ENCODE measurements around the gene MDH2. TPM values are rescaled to one million over a fixed set of nuclear protein-coding genes. Genes with fewer than 3 reads are reported as not detected.
"Not testable (repeated sequence)": the region's sequence is repeated elsewhere in the genome, so short reads cannot be mapped to it uniquely, and the experiment has no call there.

Gene MDH2
- total RNA-seq, 1 donor from 2014 or later: 202 TPM

- Histone ChIP-seq H3K4me2 (ENCODE audit: low read length) (no peak overlapping the region), H4K20me1 (ENCODE audit: insufficient read depth, low read length) (peaks cover 75% of the 10 kb centered on the region), H2AFZ (ENCODE audit: low read depth, low read length) (no peak overlapping the region), H3K27ac (ENCODE audit: low read depth, low read length) (no peak overlapping the region), H3K9ac (ENCODE audit: low read length) (no peak overlapping the region), H3K4me3 (ENCODE audit: insufficient read depth, low read depth, low read length) (no peak overlapping the region), H3K79me2 (ENCODE audit: insufficient read depth, low read length) (peaks cover 54% of the 10 kb centered on the region), H3K36me3 (ENCODE audit: insufficient read depth, low read length) (peaks cover 47% of the 10 kb centered on the region), H3K4me1 (ENCODE audit: insufficient read depth, low read length) (peaks cover 9% of the 10 kb centered on the region), H3K27me3 (ENCODE audit: insufficient read depth, low read length) (no peaks in the 10 kb centered on the region), H3K9me3 (ENCODE audit: insufficient read depth, low read depth, low read length) (no peaks in the 10 kb centered on the region)
- peaks cover 11% of the 10 kb centered on the region for H3K4me1 Mint-ChIP-seq (ENCODE audit: low read depth, unreplicated experiment)
- no peak for TF ChIP-seq EZH2 (IDR thresholded peaks at IDR 0.05; ENCODE audit: insufficient read depth, low read length)
- no peak for TF ChIP-seq CTCF (IDR thresholded peaks at IDR 0.05; ENCODE audit: insufficient read depth, low read depth, low read length)
- DNase-seq (ENCODE audit: low read depth) (no peak), FAIRE-seq (no peak)
- peak overlapping the region; percentile 40 for H3K4me3 Mint-ChIP-seq (ENCODE audit: unreplicated experiment)
- no peaks in the 10 kb centered on the region for H3K9me3 Mint-ChIP-seq (ENCODE audit: unreplicated experiment)
- no peaks in the 10 kb centered on the region for H3K27me3 Mint-ChIP-seq (ENCODE audit: low read depth, unreplicated experiment)
- no peak overlapping the region for H3K27ac Mint-ChIP-seq (ENCODE audit: unreplicated experiment)
- H3K36me3 Mint-ChIP-seq (ENCODE audit: low read depth, unreplicated experiment): peaks cover 19% of the 10 kb centered on the region
Observed at GRCh38 chr7:76057103-76057812, 9.4 kb downstream of the MDH2 start.

GRCh38 chr7:76057813-76058145 lies 9.9 kb downstream of the MDH2 start:
- H3K36me3 Mint-ChIP-seq (ENCODE audit: low read depth, unreplicated experiment): peaks cover 23% of the 10 kb centered on the region
- no peak for TF ChIP-seq EZH2 (IDR thresholded peaks at IDR 0.05; ENCODE audit: insufficient read depth, low read length)
- TF ChIP-seq CTCF (IDR thresholded peaks at IDR 0.05; ENCODE audit: insufficient read depth, low read depth, low read length): no peak
- no peak for FAIRE-seq
- H3K27ac Mint-ChIP-seq (ENCODE audit: unreplicated experiment): no peak overlapping the region
- peak overlapping the region; percentile 40 for H3K4me3 Mint-ChIP-seq (ENCODE audit: unreplicated experiment)
- no peaks in the 10 kb centered on the region for H3K9me3 Mint-ChIP-seq (ENCODE audit: unreplicated experiment)
- Histone ChIP-seq H3K27me3 (ENCODE audit: insufficient read depth, low read length) (no peaks in the 10 kb centered on the region), H3K4me2 (ENCODE audit: low read length) (no peak overlapping the region), H3K9ac (ENCODE audit: low read length) (no peak overlapping the region), H3K36me3 (ENCODE audit: insufficient read depth, low read length) (peaks cover 49% of the 10 kb centered on the region), H3K4me3 (ENCODE audit: insufficient read depth, low read depth, low read length) (no peak overlapping the region), H4K20me1 (ENCODE audit: insufficient read depth, low read length) (peaks cover 75% of the 10 kb centered on the region), H2AFZ (ENCODE audit: low read depth, low read length) (no peak overlapping the region), H3K79me2 (ENCODE audit: insufficient read depth, low read length) (peaks cover 49% of the 10 kb centered on the region), H3K27ac (ENCODE audit: low read depth, low read length) (no peak overlapping the region), H3K9me3 (ENCODE audit: insufficient read depth, low read depth, low read length) (no peaks in the 10 kb centered on the region), H3K4me1 (ENCODE audit: insufficient read depth, low read length) (peaks cover 9% of the 10 kb centered on the region)
- H3K27me3 Mint-ChIP-seq (ENCODE audit: low read depth, unreplicated experiment): no peaks in the 10 kb centered on the region
- H3K4me1 Mint-ChIP-seq (ENCODE audit: low read depth, unreplicated experiment): peaks cover 10% of the 10 kb centered on the region
- DNase-seq (ENCODE audit: low read depth): no peak

- Histone ChIP-seq H3K79me2 (ENCODE audit: insufficient read depth, low read length) (peaks cover 39% of the 10 kb centered on the region), H4K20me1 (ENCODE audit: insufficient read depth, low read length) (peaks cover 72% of the 10 kb centered on the region), H3K36me3 (ENCODE audit: insufficient read depth, low read length) (peaks cover 53% of the 10 kb centered on the region)
- H3K9me3 ChIP-seq (ENCODE audit: insufficient read depth, low read depth, low read length); DNase-seq (ENCODE audit: low read depth); FAIRE-seq; H2AFZ ChIP-seq (ENCODE audit: low read depth, low read length); H3K27me3 ChIP-seq (ENCODE audit: insufficient read depth, low read length); H3K4me1 ChIP-seq (ENCODE audit: insufficient read depth, low read length); H3K9me3 Mint-ChIP-seq (ENCODE audit: unreplicated experiment); H3K4me3 Mint-ChIP-seq (ENCODE audit: unreplicated experiment); H3K27me3 Mint-ChIP-seq (ENCODE audit: low read depth, unreplicated experiment); H3K9ac ChIP-seq (ENCODE audit: low read length); H3K4me3 ChIP-seq (ENCODE audit: insufficient read depth, low read depth, low read length); H3K4me1 Mint-ChIP-seq (ENCODE audit: low read depth, unreplicated experiment); H3K27ac Mint-ChIP-seq (ENCODE audit: unreplicated experiment); H3K4me2 ChIP-seq (ENCODE audit: low read length); H3K27ac ChIP-seq (ENCODE audit: low read depth, low read length): not testable (repeated sequence)
- peaks cover 24% of the 10 kb centered on the region for H3K36me3 Mint-ChIP-seq (ENCODE audit: low read depth, unreplicated experiment)
Observed at GRCh38 chr7:76058745-76059144, 10.8 kb downstream of the MDH2 start.
